GM23248 (cell line): ENCODE data around the gene SPTLC3. TPM values are rescaled to one million over a fixed set of nuclear protein-coding genes. Genes with fewer than 3 reads are reported as not detected.

ENCODE experiments used
- DNase-seq: peaks from one replicate; pipeline ENCODE4 v3.0.0-alpha.2; 2015
- H2AFZ ChIP-seq: fragments of 200-600 bp; sonication (generic); 2 replicates; pipeline ENCODE4 v1.6.1; 2016; ENCODE audit warnings: antibody characterized with exemption
- H3F3A ChIP-seq: fragments of 200-600 bp; sonication (generic); 2 replicates; pipeline ENCODE4 v1.6.1; 2016; ENCODE audit warnings: mild to moderate bottlenecking, antibody characterized with exemption, mixed run types; ENCODE audit not compliant: insufficient read depth
- H3K27ac ChIP-seq: fragments of 200-600 bp; sonication (generic); 2 replicates; pipeline ENCODE4 v1.5.1; 2016; ENCODE audit warnings: mild to moderate bottlenecking
- H3K27me3 ChIP-seq: fragments of 200-600 bp; sonication (generic); replicated peaks from 2 replicates; pipeline ENCODE4 v1.6.1; 2016; ENCODE audit warnings: mild to moderate bottlenecking; ENCODE audit not compliant: insufficient read depth
- H3K36me3 ChIP-seq: fragments of 200-600 bp; sonication (generic); 2 replicates; pipeline ENCODE4 v1.6.1; 2016; ENCODE audit warnings: low read depth, mild to moderate bottlenecking
- H3K4me1 ChIP-seq: fragments of 200-600 bp; sonication (generic); 2 replicates; pipeline ENCODE4 v1.6.1; 2016; ENCODE audit warnings: mild to moderate bottlenecking; ENCODE audit not compliant: insufficient read depth
- H3K4me2 ChIP-seq: fragments of 200-600 bp; sonication (generic); one replicate; pipeline ENCODE4 v1.6.1; 2016; ENCODE audit warnings: mild to moderate bottlenecking; ENCODE audit not compliant: unreplicated experiment
- H3K4me3 ChIP-seq: fragments of 200-600 bp; sonication (generic); 2 replicates; pipeline ENCODE4 v1.5.1; 2016; ENCODE audit warnings: mild to moderate bottlenecking
- H3K79me2 ChIP-seq: fragments of 200-600 bp; sonication (generic); 2 replicates; pipeline ENCODE4 v1.6.1; 2016; ENCODE audit warnings: mild to moderate bottlenecking; ENCODE audit not compliant: insufficient read depth
- H3K9ac ChIP-seq: fragments of 200-600 bp; sonication (generic); 2 replicates; pipeline ENCODE4 v1.6.1; 2016; ENCODE audit warnings: mild to moderate bottlenecking
- H3K9me2 ChIP-seq: fragments of 200-600 bp; sonication (generic); 2 replicates; pipeline ENCODE4 v1.6.1; 2016; ENCODE audit warnings: mixed run types, mild to moderate bottlenecking, moderate library complexity; ENCODE audit not compliant: insufficient read depth
- H3K9me3 ChIP-seq: fragments of 200-600 bp; sonication (generic); one replicate; pipeline ENCODE4 v1.6.1; 2017; ENCODE audit warnings: low read depth
- H4K20me1 ChIP-seq: fragments of 200-600 bp; sonication (generic); 2 replicates; pipeline ENCODE4 v1.6.0; 2016; ENCODE audit not compliant: insufficient read depth
- EZH2 ChIP-seq: fragments of 200-600 bp; sonication (generic); IDR thresholded peaks from 2 replicates; pipeline ENCODE4 v1.6.1; 2018; ENCODE audit warnings: antibody characterized with exemption, mild to moderate bottlenecking; ENCODE audit not compliant: insufficient read depth, poor library complexity, severe bottlenecking
- EZH2phosphoT487 ChIP-seq: fragments of 200-600 bp; sonication (generic); IDR thresholded peaks from 2 replicates; pipeline ENCODE4 v1.6.1; 2018; ENCODE audit warnings: antibody characterized with exemption, moderate library complexity, mild to moderate bottlenecking, low read depth; ENCODE audit not compliant: insufficient read depth
- WGBS, 2 experiments: methylation state at CpG; one replicate each; pipeline ENCODE4 v1.1.6; 2015 to 2017; ENCODE audit warnings: low lambda C conversion rate in 2 of 2, low coverage in 1 of 2; ENCODE audit errors: missing lambda C conversion rate in 2 of 2; 5-methylcytosine and 5-hydroxymethylcytosine counted together
- in situ Hi-C: fragments of 300-500 bp; cut with MboI; formaldehyde crosslinking; loops from 2 replicates; pipeline ENCODE4 v1.15.0; 2020
- polyA plus RNA-seq: library from polyadenylated mRNA; unstranded; fragments of >200 nt; fragmentation: Nextera tagmentation; extraction: Ambion mirVana; gene quantifications from 2 replicates; pipeline ENCODE4 v1.2.1, GENCODE V29; 2016
- total RNA-seq: library from RNA; depleted of rRNA; stranded (reverse); fragments of >200 nt; shearing (Covaris generic); gene quantifications from 2 replicates; pipeline ENCODE4 v1.2.3, GENCODE V29; 2014

SPTLC3 gene
- total and polyA plus RNA-seq, 2 experiments from 2014 or later = 1.4 to 5.5 TPM

- in situ Hi-C loops = no loop called here
- Histone ChIP-seq H3K27me3 (no peaks in the 10 kb centered on the region), H3F3A (peaks cover 13% of the 10 kb centered on the region), H3K36me3 (no peaks in the 10 kb centered on the region), H3K9me2 (no peaks in the 10 kb centered on the region), H4K20me1 (no peaks in the 10 kb centered on the region), H3K9ac (no peak overlapping the region), H3K9me3 (no peaks in the 10 kb centered on the region), H3K27ac (no peak overlapping the region), H3K4me2 (no peak overlapping the region), H2AFZ (no peak overlapping the region), H3K4me1 (peaks cover 13% of the 10 kb centered on the region; the same call in 1 of the 2 replicates), H3K4me3 (no peak overlapping the region), H3K79me2 (no peaks in the 10 kb centered on the region)
- no peak for DNase-seq
- WGBS, 2 experiments = 50 to 53% methylated on average over 1 of the region's 1 CpG
- TF ChIP-seq EZH2 (no peak), EZH2phosphoT487 (no peak)
Observed at GRCh38 chr20:13012886-13013285, 4.1 kb downstream of the SPTLC3 start.

- H3K27me3 ChIP-seq = no peaks in the 10 kb centered on the region
- no peaks in the 10 kb centered on the region for H3K9me2 ChIP-seq
- no peak for DNase-seq
- in situ Hi-C loops = no loop called here
- peaks cover 12% of the 10 kb centered on the region; the same call in 1 of the 2 replicates for H3K4me1 ChIP-seq
- H3K36me3 ChIP-seq = no peaks in the 10 kb centered on the region
- H3F3A ChIP-seq = peaks cover 13% of the 10 kb centered on the region
- no peak overlapping the region for H3K4me3 ChIP-seq
- TF ChIP-seq EZH2 (no peak), EZH2phosphoT487 (no peak)
- no peak overlapping the region for H3K27ac ChIP-seq
- no peaks in the 10 kb centered on the region for H3K9me3 ChIP-seq
- no peaks in the 10 kb centered on the region for H4K20me1 ChIP-seq
- H2AFZ ChIP-seq = no peak overlapping the region
- H3K4me2 ChIP-seq = no peak overlapping the region
- H3K9ac ChIP-seq = no peak overlapping the region
- 76 to 83% methylated on average over 1 of the region's 1 CpG for WGBS, 2 experiments
- no peaks in the 10 kb centered on the region for H3K79me2 ChIP-seq
Observed at GRCh38 chr20:13013411-13013810, 4.6 kb downstream of the SPTLC3 start.

- Histone ChIP-seq H3K4me1 (peaks cover under 1% of the 10 kb centered on the region; the same call in 1 of the 2 replicates), H3K9ac (no peak overlapping the region), H3F3A (peaks cover 2% of the 10 kb centered on the region; the same call in 1 of the 2 replicates), H2AFZ (no peak overlapping the region), H4K20me1 (no peaks in the 10 kb centered on the region), H3K4me3 (no peak overlapping the region), H3K4me2 (no peak overlapping the region), H3K27ac (no peak overlapping the region), H3K79me2 (no peaks in the 10 kb centered on the region), H3K27me3 (no peaks in the 10 kb centered on the region), H3K36me3 (no peaks in the 10 kb centered on the region), H3K9me2 (no peaks in the 10 kb centered on the region), H3K9me3 (no peaks in the 10 kb centered on the region)
- DNase-seq = peak; percentile 28
- in situ Hi-C loops = no loop called here
- WGBS, 2 experiments = 3 to 5% methylated on average over 1 of the region's 1 CpG
- no peak for TF ChIP-seq EZH2
- no peak for TF ChIP-seq EZH2phosphoT487
Observed at GRCh38 chr20:13017235-13017634, 8.5 kb downstream of the SPTLC3 start.

GRCh38 chr20:13017883-13018535 lies 9.2 kb downstream of the SPTLC3 start:
- H3K9me3 ChIP-seq = no peaks in the 10 kb centered on the region
- TF ChIP-seq EZH2 (no peak), EZH2phosphoT487 (no peak)
- no peaks in the 10 kb centered on the region for H3K36me3 ChIP-seq
- H4K20me1 ChIP-seq = no peaks in the 10 kb centered on the region
- H3K79me2 ChIP-seq = no peaks in the 10 kb centered on the region
- H3K4me3 ChIP-seq = no peak overlapping the region
- no peak overlapping the region for H2AFZ ChIP-seq
- no peaks in the 10 kb centered on the region for H3K9me2 ChIP-seq
- no peak for DNase-seq
- no peak overlapping the region for H3K9ac ChIP-seq
- H3K4me1 ChIP-seq = peaks cover 4% of the 10 kb centered on the region; the same call in 1 of the 2 replicates
- H3K4me2 ChIP-seq = no peak overlapping the region
- in situ Hi-C loops = no loop called here
- peaks cover 4% of the 10 kb centered on the region; the same call in 1 of the 2 replicates for H3F3A ChIP-seq
- no peaks in the 10 kb centered on the region for H3K27me3 ChIP-seq
- 61 to 86% methylated on average over 2 of the region's 2 CpGs for WGBS, 2 experiments
- H3K27ac ChIP-seq = no peak overlapping the region
